ENCODE measurements around the gene OPRD1.
A peak's percentile ranks its signal among the peaks of the same experiment; 100 is the strongest.

Gene OPRD1

DNA sequence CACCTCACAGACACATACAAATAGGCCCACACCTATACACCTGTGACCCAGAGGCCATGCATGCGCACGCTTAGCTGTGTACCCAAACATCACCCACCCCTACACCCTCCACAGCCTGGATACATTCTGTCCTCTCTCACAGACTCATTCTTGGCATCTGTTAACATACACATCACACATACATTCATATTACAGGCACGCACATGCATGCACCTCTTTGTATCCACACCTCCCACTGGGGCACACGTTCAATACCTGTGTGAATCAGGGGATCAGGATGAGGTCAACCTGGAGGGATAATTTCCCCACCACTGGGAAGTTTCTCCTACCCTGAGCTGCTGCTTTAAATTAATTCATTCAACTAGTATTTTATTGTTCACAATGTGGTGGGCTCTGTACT is 66.8 kb downstream of the OPRD1 start:
- Histone ChIP-seq H3K9ac (ENCODE audit: low read length in 5 of 5) (no peak overlapping the region), H3K9me3 (ENCODE audit: control insufficient read depth in 5 of 5, low read length in 5 of 5) (no peaks in the 10 kb centered on the region), H3K4me3 (ENCODE audit: low read depth in 1 of 5, low read length in 5 of 5) (no peak overlapping the region), H3K27me3 (ENCODE audit: control insufficient read depth in 5 of 5, insufficient read depth in 4 of 5, low read length in 5 of 5) (peaks cover 0 to 3% (median 0%) of the 10 kb centered on the region in 5 donors), H3K4me1 (ENCODE audit: control insufficient read depth in 5 of 5, insufficient read depth in 5 of 5, low read length in 5 of 5) (peaks cover 0 to 7% (median 2%) of the 10 kb centered on the region in 5 donors), H3K36me3 (ENCODE audit: control insufficient read depth in 5 of 5, insufficient read depth in 5 of 5, low read length in 5 of 5) (no peaks in the 10 kb centered on the region), H3K27ac (ENCODE audit: low read depth, low read length) (no peak overlapping the region)

DNA sequence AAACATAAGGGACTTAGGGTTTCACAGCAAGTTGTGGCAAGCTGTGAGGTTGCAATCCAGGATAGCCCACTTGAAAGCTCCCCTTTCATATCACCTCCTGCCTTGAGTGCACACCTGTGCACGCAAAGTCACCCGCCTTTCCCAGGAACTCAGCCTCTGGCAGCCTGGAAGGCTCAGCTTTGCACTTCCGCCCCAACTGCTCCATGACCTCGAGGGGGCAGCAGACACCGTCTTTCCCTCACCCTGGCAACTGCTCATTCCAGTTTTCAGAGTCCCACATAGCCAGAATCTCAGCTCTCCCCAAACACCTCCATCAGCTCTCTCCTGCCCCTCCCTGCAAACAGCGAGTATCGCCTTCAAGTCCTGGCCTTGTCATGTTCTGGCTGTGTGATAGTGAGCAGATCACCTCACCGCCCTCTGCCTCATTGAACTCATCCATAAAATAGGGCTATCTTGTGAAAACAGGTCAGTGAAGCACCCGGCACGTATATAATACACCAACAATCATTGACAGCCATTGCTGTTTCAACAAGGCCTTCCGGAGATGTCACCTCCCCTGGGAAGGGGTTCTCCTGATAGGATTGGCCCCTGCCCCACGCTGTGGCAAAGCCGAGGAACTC is 70.1 kb downstream of the OPRD1 start:
- H3K4me1 ChIP-seq (ENCODE audit: control insufficient read depth in 5 of 5, insufficient read depth in 5 of 5, low read length in 5 of 5), result peaks cover 4 to 33% (median 19%) of the 10 kb centered on the region in 5 donors
- no peak overlapping the region for H3K27ac ChIP-seq (ENCODE audit: low read depth, low read length)
- no peaks in the 10 kb centered on the region for H3K36me3 ChIP-seq (ENCODE audit: control insufficient read depth in 5 of 5, insufficient read depth in 5 of 5, low read length in 5 of 5)
- peaks cover 0 to 3% (median 0%) of the 10 kb centered on the region in 5 donors for H3K27me3 ChIP-seq (ENCODE audit: control insufficient read depth in 5 of 5, insufficient read depth in 4 of 5, low read length in 5 of 5)
- H3K9me3 ChIP-seq (ENCODE audit: control insufficient read depth in 5 of 5, low read length in 5 of 5), result no peaks in the 10 kb centered on the region
- no peak overlapping the region for H3K9ac ChIP-seq (ENCODE audit: low read length in 5 of 5)
- H3K4me3 ChIP-seq (ENCODE audit: low read depth in 1 of 5, low read length in 5 of 5), result peak overlapping the region in 1 of 5 donors; percentile 22

DNA sequence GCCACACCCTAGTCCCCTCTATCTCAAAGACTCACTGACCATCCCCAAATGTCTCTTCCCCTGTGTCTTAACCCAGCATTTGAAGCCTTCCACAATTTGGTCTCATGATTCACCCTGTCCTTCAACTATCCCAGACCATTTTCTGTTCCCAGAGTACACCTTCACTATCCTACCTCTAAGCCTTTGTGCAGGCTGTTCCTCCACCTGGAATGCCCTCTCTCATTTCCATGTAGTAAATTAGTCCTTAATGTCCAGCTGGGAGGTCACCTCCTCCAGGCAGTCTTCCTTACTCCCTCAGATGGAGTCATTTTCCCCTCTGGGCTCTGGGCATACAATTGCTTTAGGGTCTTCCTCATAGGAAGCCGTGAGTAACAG is 71.3 kb downstream of the OPRD1 start:
- Histone ChIP-seq H3K4me1 (ENCODE audit: control insufficient read depth in 5 of 5, insufficient read depth in 5 of 5, low read length in 5 of 5) (peaks cover 5 to 42% (median 25%) of the 10 kb centered on the region in 5 donors), H3K27ac (ENCODE audit: low read depth, low read length) (no peak overlapping the region), H3K27me3 (ENCODE audit: control insufficient read depth in 5 of 5, insufficient read depth in 4 of 5, low read length in 5 of 5) (peaks cover 0 to 3% (median 0%) of the 10 kb centered on the region in 5 donors), H3K4me3 (ENCODE audit: low read depth in 1 of 5, low read length in 5 of 5) (no peak overlapping the region), H3K36me3 (ENCODE audit: control insufficient read depth in 5 of 5, insufficient read depth in 5 of 5, low read length in 5 of 5) (no peaks in the 10 kb centered on the region), H3K9ac (ENCODE audit: low read length in 5 of 5) (no peak overlapping the region), H3K9me3 (ENCODE audit: control insufficient read depth in 5 of 5, low read length in 5 of 5) (no peaks in the 10 kb centered on the region)

DNA sequence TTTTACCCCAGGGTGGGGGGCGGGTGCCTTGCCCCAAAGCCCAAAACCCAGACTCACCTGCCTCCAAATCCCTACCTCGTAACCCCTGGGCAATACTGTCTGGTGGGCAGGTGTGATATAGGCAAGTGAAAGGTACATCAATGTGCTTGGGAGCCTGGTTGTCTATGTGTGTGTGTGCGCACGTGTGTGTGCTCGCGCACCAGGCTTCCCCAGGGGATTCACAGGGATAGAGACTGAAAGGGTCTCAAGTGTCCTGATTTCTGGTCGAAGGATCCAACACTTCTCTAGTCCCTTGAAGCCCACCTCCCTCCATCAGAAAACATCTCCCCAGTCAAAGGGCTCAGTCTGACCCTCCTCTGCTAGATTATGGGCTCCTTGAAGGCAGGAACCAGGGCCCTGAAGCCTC is 73.5 kb downstream of the OPRD1 start:
- Histone ChIP-seq H3K4me3 (ENCODE audit: low read depth in 1 of 5, low read length in 5 of 5) (no peak overlapping the region), H3K27me3 (ENCODE audit: control insufficient read depth in 5 of 5, insufficient read depth in 4 of 5, low read length in 5 of 5) (no peaks in the 10 kb centered on the region), H3K9me3 (ENCODE audit: control insufficient read depth in 5 of 5, low read length in 5 of 5) (no peaks in the 10 kb centered on the region), H3K36me3 (ENCODE audit: control insufficient read depth in 5 of 5, insufficient read depth in 5 of 5, low read length in 5 of 5) (no peaks in the 10 kb centered on the region), H3K9ac (ENCODE audit: low read length in 5 of 5) (peak overlapping the region in 1 of 5 donors; percentile 11), H3K27ac (ENCODE audit: low read depth, low read length) (peak overlapping the region; percentile 91), H3K4me1 (ENCODE audit: control insufficient read depth in 5 of 5, insufficient read depth in 5 of 5, low read length in 5 of 5) (peaks cover 6 to 51% (median 34%) of the 10 kb centered on the region in 5 donors)

DNA sequence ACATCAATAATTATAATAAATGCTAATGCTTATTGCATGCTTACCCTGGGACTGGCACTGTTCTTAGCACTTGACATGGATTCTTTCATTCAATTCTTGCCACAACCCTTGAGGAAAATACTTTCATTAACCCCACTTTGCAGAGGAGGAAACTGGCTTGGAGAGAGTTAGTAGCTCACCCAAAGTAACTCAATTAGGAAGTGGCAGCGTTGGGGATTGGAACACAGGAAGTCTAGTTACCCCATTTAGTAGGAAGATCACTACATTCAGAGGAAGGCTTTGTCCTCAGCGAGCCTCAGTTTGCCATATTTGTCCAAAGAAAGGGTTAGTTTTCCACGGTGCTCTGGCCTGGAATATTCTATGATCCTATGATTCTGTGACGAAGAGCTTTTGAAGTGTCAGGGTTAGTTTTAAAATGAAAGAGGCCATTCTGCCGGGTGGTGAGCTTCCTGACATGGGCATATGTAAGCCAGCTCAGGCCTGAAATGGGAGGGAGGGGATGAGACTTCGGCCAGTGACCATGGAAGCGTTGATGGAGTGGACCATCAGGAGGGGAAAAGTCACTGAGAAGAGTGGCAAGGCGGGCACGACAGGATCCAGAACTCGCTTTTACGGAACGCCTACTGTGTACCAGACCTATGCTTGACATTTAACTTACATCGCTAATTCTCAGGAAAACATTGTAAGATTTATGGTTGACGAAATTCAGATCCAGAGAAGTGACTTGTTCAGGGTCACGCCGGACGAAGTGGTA is 74.2 kb downstream of the OPRD1 start:
- H3K9ac ChIP-seq (ENCODE audit: low read length in 5 of 5), result peak overlapping the region in 4 of 5 donors; percentile 38 to 94 (median 92)
- H3K27me3 ChIP-seq (ENCODE audit: control insufficient read depth in 5 of 5, insufficient read depth in 4 of 5, low read length in 5 of 5), result no peaks in the 10 kb centered on the region
- peaks cover 6 to 57% (median 34%) of the 10 kb centered on the region in 5 donors for H3K4me1 ChIP-seq (ENCODE audit: control insufficient read depth in 5 of 5, insufficient read depth in 5 of 5, low read length in 5 of 5)
- peak overlapping the region; percentile 91 for H3K27ac ChIP-seq (ENCODE audit: low read depth, low read length)
- H3K9me3 ChIP-seq (ENCODE audit: control insufficient read depth in 5 of 5, low read length in 5 of 5), result no peaks in the 10 kb centered on the region
- H3K36me3 ChIP-seq (ENCODE audit: control insufficient read depth in 5 of 5, insufficient read depth in 5 of 5, low read length in 5 of 5), result no peaks in the 10 kb centered on the region
- H3K4me3 ChIP-seq (ENCODE audit: low read depth in 1 of 5, low read length in 5 of 5), result peak overlapping the region; percentile 70 to 93 (median 82)

DNA sequence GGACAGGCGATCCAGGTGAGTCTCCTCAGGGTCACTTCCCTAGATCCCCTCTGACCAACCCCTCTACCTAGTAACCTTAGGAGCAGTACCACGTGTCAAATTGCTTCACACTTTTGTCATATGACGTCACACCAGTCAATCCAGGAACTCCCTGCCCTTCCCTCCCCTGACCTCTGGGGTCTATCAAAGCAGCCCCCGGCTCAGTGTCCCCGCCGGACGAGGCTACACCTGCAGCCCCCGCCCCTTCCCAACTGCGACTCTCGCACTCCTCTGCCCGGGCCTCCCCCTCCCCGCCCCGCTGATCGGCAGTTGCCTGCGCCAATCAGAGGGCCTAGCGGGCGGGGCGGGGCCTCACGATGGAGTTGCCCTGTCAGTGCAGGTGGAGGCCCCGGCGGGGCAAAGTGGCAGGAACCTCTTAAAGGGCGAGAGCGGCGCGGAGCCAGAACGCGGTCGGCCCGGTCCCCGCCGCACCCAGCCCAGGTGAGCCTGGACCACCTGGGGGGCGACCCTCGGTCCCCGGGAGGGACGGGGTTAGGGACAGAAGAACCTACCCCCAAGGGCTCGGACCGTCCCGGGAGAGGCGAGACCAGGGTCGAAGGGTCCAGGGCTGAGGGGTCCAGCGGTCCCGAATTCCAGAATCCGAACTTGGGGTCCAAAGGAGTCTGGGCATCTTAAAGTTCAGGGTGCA is 74.9 kb downstream of the OPRD1 start:
- Histone ChIP-seq H3K9me3 (ENCODE audit: control insufficient read depth in 5 of 5, low read length in 5 of 5) (no peaks in the 10 kb centered on the region), H3K9ac (ENCODE audit: low read length in 5 of 5) (peak overlapping the region; percentile 38 to 94 (median 93)), H3K4me1 (ENCODE audit: control insufficient read depth in 5 of 5, insufficient read depth in 5 of 5, low read length in 5 of 5) (peaks cover 6 to 58% (median 34%) of the 10 kb centered on the region in 5 donors), H3K4me3 (ENCODE audit: low read depth in 1 of 5, low read length in 5 of 5) (peak overlapping the region; percentile 70 to 93 (median 82)), H3K27ac (ENCODE audit: low read depth, low read length) (peak overlapping the region; percentile 91), H3K36me3 (ENCODE audit: control insufficient read depth in 5 of 5, insufficient read depth in 5 of 5, low read length in 5 of 5) (no peaks in the 10 kb centered on the region), H3K27me3 (ENCODE audit: control insufficient read depth in 5 of 5, insufficient read depth in 4 of 5, low read length in 5 of 5) (no peaks in the 10 kb centered on the region)

DNA sequence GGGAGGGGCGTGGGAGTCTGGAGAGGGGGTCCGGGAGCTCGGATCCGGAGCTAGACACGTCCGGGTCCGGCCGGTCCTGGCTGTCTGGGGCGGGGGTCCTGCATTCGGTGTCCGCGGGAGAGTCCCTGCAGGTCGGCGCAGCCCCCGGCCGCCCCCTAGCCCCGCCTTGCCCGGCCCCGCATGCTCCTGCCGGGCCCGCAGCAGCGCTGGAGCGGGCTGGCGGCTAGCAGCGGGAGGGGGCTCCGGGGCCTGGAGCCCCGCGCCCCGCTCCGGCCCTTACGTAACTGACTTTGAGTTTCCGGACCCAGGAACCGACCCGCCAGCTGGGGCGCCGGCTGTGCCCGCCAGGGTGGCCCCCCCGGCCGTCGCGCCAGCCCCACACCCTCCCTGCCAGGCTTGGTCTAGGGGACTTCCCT is 75.5 kb downstream of the OPRD1 start:
- peaks cover 6 to 52% (median 34%) of the 10 kb centered on the region in 5 donors for H3K4me1 ChIP-seq (ENCODE audit: control insufficient read depth in 5 of 5, insufficient read depth in 5 of 5, low read length in 5 of 5)
- H3K9ac ChIP-seq (ENCODE audit: low read length in 5 of 5), result peak overlapping the region; percentile 77 to 94 (median 93)
- peak overlapping the region; percentile 78 to 93 (median 86) for H3K4me3 ChIP-seq (ENCODE audit: low read depth in 1 of 5, low read length in 5 of 5)
- no peaks in the 10 kb centered on the region for H3K27me3 ChIP-seq (ENCODE audit: control insufficient read depth in 5 of 5, insufficient read depth in 4 of 5, low read length in 5 of 5)
- no peaks in the 10 kb centered on the region for H3K9me3 ChIP-seq (ENCODE audit: control insufficient read depth in 5 of 5, low read length in 5 of 5)
- peak overlapping the region; percentile 91 for H3K27ac ChIP-seq (ENCODE audit: low read depth, low read length)
- H3K36me3 ChIP-seq (ENCODE audit: control insufficient read depth in 5 of 5, insufficient read depth in 5 of 5, low read length in 5 of 5), result no peaks in the 10 kb centered on the region

DNA sequence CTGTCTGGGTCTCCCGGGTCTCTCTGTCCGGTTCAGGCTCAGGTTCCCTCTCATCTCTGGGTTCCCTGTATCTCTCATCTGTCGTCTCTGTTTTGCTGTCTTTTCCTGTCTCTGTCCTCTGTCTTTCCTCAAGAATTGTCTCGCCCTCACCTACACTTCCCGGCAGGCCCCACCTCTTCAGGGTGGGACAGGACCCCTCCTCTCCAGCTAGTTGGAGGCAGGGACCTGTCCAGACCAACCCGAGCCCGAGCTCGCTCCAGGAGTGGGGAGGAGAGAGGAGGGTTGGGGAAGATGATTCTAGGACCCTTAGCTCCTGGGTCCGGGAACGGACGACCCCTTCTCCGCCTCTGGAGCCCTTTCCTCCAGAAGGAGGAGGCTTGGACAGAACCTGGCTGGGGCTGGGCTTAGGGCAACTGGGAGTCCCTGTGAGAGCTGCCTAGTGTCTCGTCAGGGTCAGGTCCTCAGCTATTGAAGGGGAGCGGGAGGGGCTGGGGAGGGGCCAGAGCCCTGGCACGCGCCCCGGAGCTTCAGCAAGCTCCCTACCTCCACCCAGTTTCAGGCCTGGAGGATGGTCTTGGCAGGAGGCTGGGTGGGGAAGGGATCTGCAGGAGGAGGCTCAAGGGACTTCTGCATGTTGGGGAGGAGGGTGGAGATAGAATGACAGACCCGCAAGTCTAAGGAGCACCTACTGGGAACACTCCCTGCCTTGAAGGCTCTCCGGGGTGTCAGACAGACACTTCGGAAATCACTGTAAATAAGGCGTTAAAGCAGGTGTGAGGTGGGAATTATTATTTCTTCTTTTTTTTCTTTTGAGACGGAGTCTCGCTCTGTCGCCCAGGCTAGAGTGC is 76.1 kb downstream of the OPRD1 start:
- no peaks in the 10 kb centered on the region for H3K9me3 ChIP-seq (ENCODE audit: control insufficient read depth in 5 of 5, low read length in 5 of 5)
- H3K36me3 ChIP-seq (ENCODE audit: control insufficient read depth in 5 of 5, insufficient read depth in 5 of 5, low read length in 5 of 5), result no peaks in the 10 kb centered on the region
- peaks cover 6 to 52% (median 34%) of the 10 kb centered on the region in 5 donors for H3K4me1 ChIP-seq (ENCODE audit: control insufficient read depth in 5 of 5, insufficient read depth in 5 of 5, low read length in 5 of 5)
- H3K27ac ChIP-seq (ENCODE audit: low read depth, low read length), result peak overlapping the region; percentile 91
- peak overlapping the region; percentile 77 to 94 (median 93) for H3K9ac ChIP-seq (ENCODE audit: low read length in 5 of 5)
- no peaks in the 10 kb centered on the region for H3K27me3 ChIP-seq (ENCODE audit: control insufficient read depth in 5 of 5, insufficient read depth in 4 of 5, low read length in 5 of 5)
- peak overlapping the region; percentile 78 to 93 (median 86) for H3K4me3 ChIP-seq (ENCODE audit: low read depth in 1 of 5, low read length in 5 of 5)

DNA sequence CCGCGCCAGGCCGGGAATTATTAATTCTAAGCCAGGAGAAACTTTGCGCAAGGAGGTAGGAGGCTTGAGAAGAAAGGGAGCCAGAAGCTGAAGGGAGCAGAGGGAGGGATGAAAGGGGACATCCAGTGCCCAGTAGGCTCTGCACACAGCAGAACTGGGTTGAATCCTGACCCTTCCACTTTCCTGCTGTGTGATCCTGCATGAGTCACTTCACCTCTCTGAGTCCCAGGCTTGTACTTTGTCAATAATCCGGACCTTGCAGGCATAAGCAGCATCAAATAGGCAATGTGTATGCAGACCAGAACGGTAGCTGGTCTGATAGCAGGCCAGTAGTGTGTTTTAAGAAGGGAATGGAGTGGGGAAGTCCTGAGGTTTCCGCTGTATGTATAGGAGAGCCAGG is 76.9 kb downstream of the OPRD1 start:
- Histone ChIP-seq H3K4me3 (ENCODE audit: low read depth in 1 of 5, low read length in 5 of 5) (no peak overlapping the region), H3K27me3 (ENCODE audit: control insufficient read depth in 5 of 5, insufficient read depth in 4 of 5, low read length in 5 of 5) (no peaks in the 10 kb centered on the region), H3K9me3 (ENCODE audit: control insufficient read depth in 5 of 5, low read length in 5 of 5) (no peaks in the 10 kb centered on the region), H3K36me3 (ENCODE audit: control insufficient read depth in 5 of 5, insufficient read depth in 5 of 5, low read length in 5 of 5) (no peaks in the 10 kb centered on the region), H3K9ac (ENCODE audit: low read length in 5 of 5) (no peak overlapping the region), H3K4me1 (ENCODE audit: control insufficient read depth in 5 of 5, insufficient read depth in 5 of 5, low read length in 5 of 5) (peaks cover 6 to 56% (median 34%) of the 10 kb centered on the region in 5 donors), H3K27ac (ENCODE audit: low read depth, low read length) (no peak overlapping the region)
